Measurements from ENCODE around the gene PRR5L. TPM values are rescaled to one million over a fixed set of nuclear protein-coding genes. Genes with fewer than 3 reads are reported as not detected.

The PRR5L gene
- total RNA-seq, 1 donor from 2014 or later = 1.5 TPM

- DNase-seq (no peak), ATAC-seq (ENCODE audit: poor library complexity) (no peak)
- intact Hi-C loops (cut with DNase I) = no loop called here
These were observed 89.3 kb downstream of the PRR5L start for GRCh38 chr11:36385121-36385970.

- intact Hi-C loops (cut with DNase I) = no loop called here
- DNase-seq (no peak), ATAC-seq (ENCODE audit: poor library complexity) (no peak)
These were observed 90.3 kb downstream of the PRR5L start for GRCh38 chr11:36386411-36386810.

GRCh38 chr11:36388071-36388470 is 92.0 kb downstream of the PRR5L start:
- ATAC-seq (ENCODE audit: poor library complexity) (no peak), DNase-seq (no peak)
- intact Hi-C loops (cut with DNase I) = no loop called here

GRCh38 chr11:36388951-36389350 is 92.9 kb downstream of the PRR5L start:
- DNase-seq (no peak), ATAC-seq (ENCODE audit: poor library complexity) (no peak)
- intact Hi-C loops (cut with DNase I) = no loop called here

- DNase-seq (no peak), ATAC-seq (ENCODE audit: poor library complexity) (no peak)
- intact Hi-C loops (cut with DNase I) = no loop called here
These were observed 93.7 kb downstream of the PRR5L start for GRCh38 chr11:36389811-36390210.

GRCh38 chr11:36390963-36391471 is 94.9 kb downstream of the PRR5L start:
- ATAC-seq (ENCODE audit: poor library complexity) = peak; percentile 62
- intact Hi-C loops (cut with DNase I) = no loop called here
- DNase-seq = no peak

GRCh38 chr11:36392196-36392595 is 96.1 kb downstream of the PRR5L start:
- no peak for DNase-seq
- intact Hi-C loops (cut with DNase I) = no loop called here
- ATAC-seq (ENCODE audit: poor library complexity) = no peak

GRCh38 chr11:36394056-36394455 is 98.0 kb downstream of the PRR5L start:
- intact Hi-C loops (cut with DNase I) = no loop called here
- no peak for DNase-seq
- ATAC-seq (ENCODE audit: poor library complexity) = no peak

- ATAC-seq (ENCODE audit: poor library complexity) (no peak), DNase-seq (no peak)
- intact Hi-C loops (cut with DNase I) = no loop called here
These were observed 98.8 kb downstream of the PRR5L start for GRCh38 chr11:36394926-36395325.

- ATAC-seq (ENCODE audit: poor library complexity) (no peak), DNase-seq (no peak)
- intact Hi-C loops (cut with DNase I) = no loop called here
These were observed 100.1 kb downstream of the PRR5L start for GRCh38 chr11:36395978-36396736.

- no peak for ATAC-seq (ENCODE audit: poor library complexity)
- DNase-seq = no peak
- intact Hi-C loops (cut with DNase I) = no loop called here
These were observed 102.3 kb downstream of the PRR5L start for GRCh38 chr11:36398231-36398953.

GRCh38 chr11:36399236-36399635 is 103.1 kb downstream of the PRR5L start:
- intact Hi-C loops (cut with DNase I) = no loop called here

GRCh38 chr11:36399745-36400144 is 103.7 kb downstream of the PRR5L start:
- no peak for ATAC-seq (ENCODE audit: poor library complexity)
- DNase-seq = no peak
- intact Hi-C loops (cut with DNase I) = no loop called here

More at GRCh38 chr11:36399236-36399635, 103.1 kb downstream of the PRR5L start:
- DNase-seq = no peak
- ATAC-seq (ENCODE audit: poor library complexity) = no peak

- intact Hi-C loops (cut with DNase I) = no loop called here
- no peak for ATAC-seq (ENCODE audit: poor library complexity)
- DNase-seq = no peak
These were observed 104.8 kb downstream of the PRR5L start for GRCh38 chr11:36400766-36401455.

- ATAC-seq (ENCODE audit: poor library complexity) (no peak), DNase-seq (no peak)
- intact Hi-C loops (cut with DNase I) = no loop called here
These were observed 106.6 kb downstream of the PRR5L start for GRCh38 chr11:36402568-36403170.

GRCh38 chr11:36403661-36404060 is 107.6 kb downstream of the PRR5L start:
- ATAC-seq (ENCODE audit: poor library complexity) = no peak
- no peak for DNase-seq
- intact Hi-C loops (cut with DNase I) = no loop called here

GRCh38 chr11:36404831-36405230 is 108.7 kb downstream of the PRR5L start:
- DNase-seq (no peak), ATAC-seq (ENCODE audit: poor library complexity) (no peak)
- intact Hi-C loops (cut with DNase I) = no loop called here

Data from Right ventricle myocardium superior (tissue), 1 donor.